Measurements from ENCODE around the gene MGMT. TPM values are rescaled to one million over a fixed set of nuclear protein-coding genes. Genes with fewer than 3 reads are reported as not detected.

Gene MGMT
- total and polyA plus RNA-seq, 2 donors (not counting 1 experiment from before 2014, with no cell fraction given): 1.9 to 29.1 TPM

GRCh38 chr10:129768437-129769355 is 301.7 kb downstream of the MGMT start:
- DNase-seq (ENCODE audit: low read depth in 2 of 2): no peak
- H4K20me1 ChIP-seq (ENCODE audit: control insufficient read depth, extremely low read depth, insufficient read depth, low read length): no peaks in the 10 kb centered on the region
- H3K9me3 ChIP-seq (ENCODE audit: control insufficient read depth, insufficient read depth, low read depth, low read length): no peaks in the 10 kb centered on the region
- H3K4me1 ChIP-seq (ENCODE audit: control insufficient read depth, extremely low read depth, insufficient read depth, low read length): no peaks in the 10 kb centered on the region
- H3K79me2 ChIP-seq (ENCODE audit: control insufficient read depth, insufficient read depth, low read length): no peaks in the 10 kb centered on the region
- no peak overlapping the region for H3K4me3 ChIP-seq (replicated peaks in 1 of 4; ENCODE audit: control extremely low read depth in 1 of 4, insufficient read depth in 1 of 4, low read depth in 3 of 4, low read length in 4 of 4)
- H3K9ac ChIP-seq (ENCODE audit: insufficient read depth, low read length): no peak overlapping the region
- no peaks in the 10 kb centered on the region for H3K36me3 ChIP-seq (ENCODE audit: control insufficient read depth, insufficient read depth, low read length)
- H3K27ac ChIP-seq (ENCODE audit: insufficient read depth, low read length): no peak overlapping the region
- no peaks in the 10 kb centered on the region for H3K27me3 ChIP-seq (ENCODE audit: control insufficient read depth, insufficient read depth, low read length)
- H2AFZ ChIP-seq (ENCODE audit: low read length): no peak overlapping the region
- TF ChIP-seq CTCF (conservative IDR thresholded peaks at IDR 0.05 in 1 of 2, IDR thresholded peaks at IDR 0.05 in 1 of 2; ENCODE audit: low read depth in 1 of 2, low read length in 2 of 2) (no peak), EZH2 (IDR thresholded peaks at IDR 0.05; ENCODE audit: low read length, missing control alignments) (no peak)
- H3K4me2 ChIP-seq (ENCODE audit: extremely low read depth, insufficient read depth, low read length): no peak overlapping the region

GRCh38 chr10:129769381-129770116 is 302.5 kb downstream of the MGMT start:
- no peaks in the 10 kb centered on the region for H4K20me1 ChIP-seq (ENCODE audit: control insufficient read depth, extremely low read depth, insufficient read depth, low read length)
- H3K9me3 ChIP-seq (ENCODE audit: control insufficient read depth, insufficient read depth, low read depth, low read length): no peaks in the 10 kb centered on the region
- no peak overlapping the region for H3K27ac ChIP-seq (ENCODE audit: insufficient read depth, low read length)
- H3K4me1 ChIP-seq (ENCODE audit: control insufficient read depth, extremely low read depth, insufficient read depth, low read length): no peaks in the 10 kb centered on the region
- no peak overlapping the region for H2AFZ ChIP-seq (ENCODE audit: low read length)
- no peak for TF ChIP-seq EZH2 (IDR thresholded peaks at IDR 0.05; ENCODE audit: low read length, missing control alignments)
- TF ChIP-seq CTCF (conservative IDR thresholded peaks at IDR 0.05 in 1 of 2, IDR thresholded peaks at IDR 0.05 in 1 of 2; ENCODE audit: low read depth in 1 of 2, low read length in 2 of 2): no peak
- no peak overlapping the region for H3K4me2 ChIP-seq (ENCODE audit: extremely low read depth, insufficient read depth, low read length)
- no peak for DNase-seq (ENCODE audit: low read depth in 2 of 2)
- no peak overlapping the region for H3K9ac ChIP-seq (ENCODE audit: insufficient read depth, low read length)
- H3K27me3 ChIP-seq (ENCODE audit: control insufficient read depth, insufficient read depth, low read length): no peaks in the 10 kb centered on the region
- no peaks in the 10 kb centered on the region for H3K36me3 ChIP-seq (ENCODE audit: control insufficient read depth, insufficient read depth, low read length)
- H3K79me2 ChIP-seq (ENCODE audit: control insufficient read depth, insufficient read depth, low read length): no peaks in the 10 kb centered on the region
- H3K4me3 ChIP-seq (replicated peaks in 1 of 4; ENCODE audit: control extremely low read depth in 1 of 4, insufficient read depth in 1 of 4, low read depth in 3 of 4, low read length in 4 of 4): no peak overlapping the region

- H3K4me1 ChIP-seq (ENCODE audit: control insufficient read depth, extremely low read depth, insufficient read depth, low read length): no peaks in the 10 kb centered on the region
- H3K36me3 ChIP-seq (ENCODE audit: control insufficient read depth, insufficient read depth, low read length): no peaks in the 10 kb centered on the region
- no peak overlapping the region for H2AFZ ChIP-seq (ENCODE audit: low read length)
- no peaks in the 10 kb centered on the region for H3K79me2 ChIP-seq (ENCODE audit: control insufficient read depth, insufficient read depth, low read length)
- H3K9ac ChIP-seq (ENCODE audit: insufficient read depth, low read length): no peak overlapping the region
- no peaks in the 10 kb centered on the region for H4K20me1 ChIP-seq (ENCODE audit: control insufficient read depth, extremely low read depth, insufficient read depth, low read length)
- DNase-seq (ENCODE audit: low read depth in 2 of 2): no peak
- no peaks in the 10 kb centered on the region for H3K27me3 ChIP-seq (ENCODE audit: control insufficient read depth, insufficient read depth, low read length)
- TF ChIP-seq CTCF (conservative IDR thresholded peaks at IDR 0.05 in 1 of 2, IDR thresholded peaks at IDR 0.05 in 1 of 2; ENCODE audit: low read depth in 1 of 2, low read length in 2 of 2): no peak
- TF ChIP-seq EZH2 (IDR thresholded peaks at IDR 0.05; ENCODE audit: low read length, missing control alignments): no peak
- no peak overlapping the region for H3K4me2 ChIP-seq (ENCODE audit: extremely low read depth, insufficient read depth, low read length)
- no peak overlapping the region for H3K27ac ChIP-seq (ENCODE audit: insufficient read depth, low read length)
- H3K4me3 ChIP-seq (replicated peaks in 1 of 4; ENCODE audit: control extremely low read depth in 1 of 4, insufficient read depth in 1 of 4, low read depth in 3 of 4, low read length in 4 of 4): no peak overlapping the region
- H3K9me3 ChIP-seq (ENCODE audit: control insufficient read depth, insufficient read depth, low read depth, low read length): no peaks in the 10 kb centered on the region
Observed at GRCh38 chr10:129770286-129770685, 303.2 kb downstream of the MGMT start.

Data from fibroblast of lung (primary cell).